Measurements from ENCODE around the gene PTRHD1.

Gene PTRHD1

GRCh38 chr2:24749069-24749691, 44.0 kb downstream of the PTRHD1 start:
- no peak for DNase-seq

GRCh38 chr2:24747299-24747698, 45.9 kb downstream of the PTRHD1 start:
- DNase-seq = no peak

GRCh38 chr2:24745825-24746224, 47.4 kb downstream of the PTRHD1 start:
- no peak for DNase-seq

GRCh38 chr2:24744356-24744755, 48.8 kb downstream of the PTRHD1 start:
- no peak for DNase-seq

- no peak for DNase-seq
These were observed 49.3 kb downstream of the PTRHD1 start for GRCh38 chr2:24743924-24744323.

- no peak for DNase-seq
These were observed 50.5 kb downstream of the PTRHD1 start for GRCh38 chr2:24742730-24743129.

- no peak for DNase-seq
These were observed 53.0 kb downstream of the PTRHD1 start for GRCh38 chr2:24740142-24740541.
